ENCODE data around the gene CDK13. TPM values are rescaled to one million over a fixed set of nuclear protein-coding genes. Genes with fewer than 3 reads are reported as not detected.

Gene CDK13
- total and polyA plus RNA-seq, 9 of the 15 experiments (the other 6 are each of a cell fraction or from before 2014, with no cell fraction given), result 9.8 to 46.1 (median 32.4) TPM

DNA sequence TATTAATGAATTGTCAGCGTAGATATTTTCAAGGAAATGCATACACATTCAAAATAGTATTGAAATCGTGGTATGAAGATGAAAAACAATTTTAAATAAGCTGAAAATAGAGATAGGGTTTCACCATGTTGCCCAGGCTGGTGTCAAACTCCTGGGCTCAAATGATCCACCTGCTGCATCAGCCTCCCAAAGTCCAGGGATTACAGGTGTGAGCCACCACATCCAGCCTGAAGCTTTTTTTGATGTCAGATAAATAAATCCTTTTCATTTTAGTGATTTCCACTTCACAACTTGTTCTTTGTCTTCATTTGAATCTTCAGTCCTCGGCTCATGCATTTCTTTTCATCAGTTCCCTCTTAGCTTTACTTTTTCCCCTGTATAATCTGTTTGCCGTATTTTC lies 4.6 kb downstream of the CDK13 start:
- H3K27ac ChIP-seq (ENCODE audit: extremely low read depth, low read depth, low read length), result no peak overlapping the region
- FAIRE-seq, result no peak
- H2AFZ ChIP-seq (ENCODE audit: low read depth, low read length), result no peak overlapping the region
- H3K4me3 ChIP-seq, result peak overlapping the region; percentile 6; the same call in 1 of the 2 replicates
- in situ Hi-C loops (cut with MboI), result no loop called here
- H3K27me3 ChIP-seq (ENCODE audit: control insufficient read depth in 2 of 2, insufficient read depth in 2 of 2, low read length in 2 of 2), result no peaks in the 10 kb centered on the region
- H3K79me2 ChIP-seq (ENCODE audit: control insufficient read depth, insufficient read depth, low read length), result peaks cover 97% of the 10 kb centered on the region
- intact Hi-C loops (cut with micrococcal nuclease), result loop anchor here (5.0 kb wide), 1 partner anchor 178 kb away; the partner anchor contains the start of gene MPLKIP
- no peaks in the 10 kb centered on the region for H3K9me3 ChIP-seq (replicated peaks; ENCODE audit: control insufficient read depth, insufficient read depth, low read depth, low read length)
- WGBS (ENCODE audit: insufficient coverage, low coverage, missing lambda C conversion rate), result 63% methylated on average over 4 of the region's 4 CpGs
- TF ChIP-seq U2AF1 (optimal IDR thresholded peaks at IDR 0.05; ENCODE audit: low read depth, low read length) (no peak), ARID2 (IDR thresholded peaks at IDR 0.05) (no peak), HMGN3 (IDR thresholded peaks at IDR 0.05; ENCODE audit: borderline replicate concordance, extremely low read depth, insufficient read length, low read depth, low read length) (no peak), TFAM (CRISPR knock-in tag; conservative IDR thresholded peaks at IDR 0.05) (no peak), OTX1 (CRISPR knock-in tag; IDR thresholded peaks at IDR 0.05) (no peak), ZNF780A (CRISPR knock-in tag; IDR thresholded peaks at IDR 0.05) (no peak)
- TF ChIP-seq, protein P1, sequence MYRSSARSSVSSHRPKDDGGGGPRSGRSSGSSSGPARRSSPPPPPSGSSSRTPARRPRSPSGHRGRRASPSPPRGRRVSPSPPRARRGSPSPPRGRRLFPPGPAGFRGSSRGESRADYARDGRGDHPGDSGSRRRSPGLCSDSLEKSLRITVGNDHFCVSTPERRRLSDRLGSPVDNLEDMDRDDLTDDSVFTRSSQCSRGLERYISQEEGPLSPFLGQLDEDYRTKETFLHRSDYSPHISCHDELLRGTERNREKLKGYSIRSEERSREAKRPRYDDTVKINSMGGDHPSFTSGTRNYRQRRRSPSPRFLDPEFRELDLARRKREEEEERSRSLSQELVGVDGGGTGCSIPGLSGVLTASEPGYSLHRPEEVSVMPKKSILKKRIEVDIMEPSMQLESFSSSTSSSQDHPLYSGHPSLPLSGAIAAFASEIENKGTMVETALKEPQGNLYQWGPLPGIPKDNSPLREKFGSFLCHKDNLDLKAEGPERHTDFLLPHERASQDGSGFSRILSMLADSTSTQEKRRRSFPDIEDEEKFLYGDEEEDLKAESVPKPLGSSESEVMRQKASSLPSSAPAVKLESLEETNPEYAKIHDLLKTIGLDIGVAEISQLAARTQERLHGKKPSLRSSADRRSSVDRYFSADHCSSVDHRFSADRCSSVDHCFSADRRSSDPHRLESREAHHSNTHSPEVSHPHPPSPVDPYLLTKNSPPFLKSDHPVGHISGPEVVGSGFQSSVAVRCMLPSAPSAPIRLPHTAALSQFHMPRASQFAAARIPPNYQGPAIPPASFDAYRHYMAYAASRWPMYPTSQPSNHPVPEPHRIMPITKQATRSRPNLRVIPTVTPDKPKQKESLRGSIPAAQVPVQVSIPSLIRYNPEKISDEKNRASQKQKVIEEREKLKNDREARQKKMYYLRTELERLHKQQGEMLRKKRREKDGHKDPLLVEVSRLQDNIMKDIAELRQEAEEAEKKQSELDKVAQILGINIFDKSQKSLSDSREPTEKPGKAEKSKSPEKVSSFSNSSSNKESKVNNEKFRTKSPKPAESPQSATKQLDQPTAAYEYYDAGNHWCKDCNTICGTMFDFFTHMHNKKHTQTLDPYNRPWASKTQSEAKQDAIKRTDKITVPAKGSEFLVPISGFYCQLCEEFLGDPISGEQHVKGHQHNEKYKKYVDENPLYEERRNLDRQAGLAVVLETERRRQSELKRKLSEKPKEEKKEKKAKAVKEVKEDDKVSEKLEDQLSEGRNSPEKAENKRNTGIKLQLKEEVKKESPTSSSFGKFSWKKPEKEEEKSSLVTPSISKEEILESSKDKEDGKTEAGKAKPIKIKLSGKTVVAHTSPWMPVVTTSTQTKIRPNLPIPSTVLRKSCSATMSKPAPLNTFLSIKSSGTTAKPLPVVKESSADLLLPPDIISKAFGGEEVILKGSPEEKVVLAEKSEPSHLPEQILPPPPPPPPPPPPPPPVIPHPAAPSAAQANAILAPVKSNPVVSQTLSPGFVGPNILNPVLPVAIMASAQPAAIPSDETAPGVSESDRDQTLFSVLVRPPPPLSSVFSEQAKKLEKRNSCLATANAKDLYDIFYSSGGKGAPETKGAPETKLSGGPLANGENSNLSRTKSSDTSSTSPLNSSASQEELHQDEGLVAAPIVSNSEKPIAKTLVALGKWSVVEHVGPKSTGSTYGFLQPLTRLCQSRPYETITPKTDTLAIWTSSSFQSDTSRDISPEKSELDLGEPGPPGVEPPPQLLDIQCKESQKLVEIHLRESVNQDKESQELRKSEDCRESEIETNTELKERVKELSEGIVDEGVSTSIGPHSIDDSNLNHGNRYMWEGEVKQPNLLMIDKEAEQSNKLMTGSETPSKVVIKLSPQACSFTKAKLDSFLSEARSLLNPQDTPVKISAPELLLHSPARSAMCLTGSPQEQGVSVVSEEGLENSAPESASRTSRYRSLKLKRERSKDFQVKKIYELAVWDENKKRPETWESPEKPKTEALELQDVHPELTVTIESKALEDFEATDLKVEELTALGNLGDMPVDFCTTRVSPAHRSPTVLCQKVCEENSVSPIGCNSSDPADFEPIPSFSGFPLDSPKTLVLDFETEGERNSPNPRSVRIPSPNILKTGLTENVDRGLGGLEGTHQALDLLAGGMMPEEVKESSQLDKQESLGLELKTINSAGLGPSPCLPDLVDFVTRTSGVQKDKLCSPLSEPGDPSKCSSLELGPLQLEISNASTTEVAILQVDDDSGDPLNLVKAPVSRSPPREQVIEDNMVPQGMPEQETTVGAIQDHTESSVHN (IDR thresholded peaks at IDR 0.05; ENCODE audit: borderline replicate concordance in 1 of 2, low read depth in 1 of 2), result no peak
- TF ChIP-seq, protein P2, sequence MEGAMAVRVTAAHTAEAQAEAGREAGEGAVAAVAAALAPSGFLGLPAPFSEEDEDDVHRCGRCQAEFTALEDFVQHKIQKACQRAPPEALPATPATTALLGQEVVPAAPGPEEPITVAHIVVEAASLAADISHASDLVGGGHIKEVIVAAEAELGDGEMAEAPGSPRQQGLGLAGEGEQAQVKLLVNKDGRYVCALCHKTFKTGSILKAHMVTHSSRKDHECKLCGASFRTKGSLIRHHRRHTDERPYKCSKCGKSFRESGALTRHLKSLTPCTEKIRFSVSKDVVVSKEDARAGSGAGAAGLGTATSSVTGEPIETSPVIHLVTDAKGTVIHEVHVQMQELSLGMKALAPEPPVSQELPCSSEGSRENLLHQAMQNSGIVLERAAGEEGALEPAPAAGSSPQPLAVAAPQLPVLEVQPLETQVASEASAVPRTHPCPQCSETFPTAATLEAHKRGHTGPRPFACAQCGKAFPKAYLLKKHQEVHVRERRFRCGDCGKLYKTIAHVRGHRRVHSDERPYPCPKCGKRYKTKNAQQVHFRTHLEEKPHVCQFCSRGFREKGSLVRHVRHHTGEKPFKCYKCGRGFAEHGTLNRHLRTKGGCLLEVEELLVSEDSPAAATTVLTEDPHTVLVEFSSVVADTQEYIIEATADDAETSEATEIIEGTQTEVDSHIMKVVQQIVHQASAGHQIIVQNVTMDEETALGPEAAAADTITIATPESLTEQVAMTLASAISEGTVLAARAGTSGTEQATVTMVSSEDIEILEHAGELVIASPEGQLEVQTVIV (CRISPR knock-in tag; IDR thresholded peaks at IDR 0.05; ENCODE audit: borderline replicate concordance), result no peak
- TF ChIP-seq, protein P3, sequence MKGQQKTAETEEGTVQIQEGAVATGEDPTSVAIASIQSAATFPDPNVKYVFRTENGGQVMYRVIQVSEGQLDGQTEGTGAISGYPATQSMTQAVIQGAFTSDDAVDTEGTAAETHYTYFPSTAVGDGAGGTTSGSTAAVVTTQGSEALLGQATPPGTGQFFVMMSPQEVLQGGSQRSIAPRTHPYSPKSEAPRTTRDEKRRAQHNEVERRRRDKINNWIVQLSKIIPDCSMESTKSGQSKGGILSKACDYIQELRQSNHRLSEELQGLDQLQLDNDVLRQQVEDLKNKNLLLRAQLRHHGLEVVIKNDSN (CRISPR knock-in tag; IDR thresholded peaks at IDR 0.05), result no peak
- H3K9ac ChIP-seq (ENCODE audit: insufficient read depth in 1 of 2, low read depth in 2 of 2, low read length in 2 of 2), result no peak overlapping the region
- POLR2A ChIA-PET, result interaction anchor here (1.6 to 4.1 kb wide), 2 partner anchors 13 to 31 kb away, joined by 4 to 29 read pairs; no protein-coding TSS in a partner anchor
- no peaks in the 10 kb centered on the region for H3K9me1 ChIP-seq (ENCODE audit: control insufficient read depth, insufficient read depth, low read length)
- CTCF ChIA-PET (ENCODE audit: low intra/inter-chr PET ratio), result no interaction called here
- BruUV-seq (replicated peaks), result no TSS peak
- peaks cover 5 to 24% of the 10 kb centered on the region in 2 experiments; a peak in 3 of 5 replicates for H3K4me1 ChIP-seq (replicated peaks in 1 of 2; ENCODE audit: control insufficient read depth in 2 of 2, insufficient read depth in 2 of 2, low read length in 2 of 2)
- no peak for DNase-seq (ENCODE audit: extremely low read depth in 1 of 4, low spot score in 3 of 4)
- no peak for ATAC-seq
- H4K20me1 ChIP-seq (replicated peaks; ENCODE audit: control insufficient read depth, insufficient read depth, low read length), result peaks cover 22% of the 10 kb centered on the region; the same call in 1 of the 2 replicates
- H3K4me2 ChIP-seq (ENCODE audit: insufficient read depth, low read length), result peak overlapping the region; percentile 36
- peaks cover 31% of the 10 kb centered on the region; the same call in 2 of the 3 replicates for H3K36me3 ChIP-seq (ENCODE audit: control insufficient read depth, insufficient read depth, low read length)
